Mammary epithelial cell (primary cell): ENCODE data around the gene DPM1.

ENCODE experiments used
- CTCF ChIP-seq, 2 donors: IDR thresholded peaks in 1 of 2; conservative IDR thresholded peaks in 1 of 2; 2 replicates each; pipeline ENCODE4 v1.5.1; 2011 to 2012; ENCODE audit warnings: inconsistent platforms in 2 of 2, low read length in 2 of 2, mild to moderate bottlenecking in 2 of 2, control low read depth in 1 of 2, low read depth in 1 of 2; ENCODE audit not compliant: insufficient read depth in 1 of 2; ENCODE audit errors: extremely low read depth in 1 of 2
- EZH2 ChIP-seq: IDR thresholded peaks from 2 replicates; pipeline ENCODE4 v1.6.1; 2012; ENCODE audit warnings: low read length, inconsistent platforms, borderline replicate concordance

DNA sequence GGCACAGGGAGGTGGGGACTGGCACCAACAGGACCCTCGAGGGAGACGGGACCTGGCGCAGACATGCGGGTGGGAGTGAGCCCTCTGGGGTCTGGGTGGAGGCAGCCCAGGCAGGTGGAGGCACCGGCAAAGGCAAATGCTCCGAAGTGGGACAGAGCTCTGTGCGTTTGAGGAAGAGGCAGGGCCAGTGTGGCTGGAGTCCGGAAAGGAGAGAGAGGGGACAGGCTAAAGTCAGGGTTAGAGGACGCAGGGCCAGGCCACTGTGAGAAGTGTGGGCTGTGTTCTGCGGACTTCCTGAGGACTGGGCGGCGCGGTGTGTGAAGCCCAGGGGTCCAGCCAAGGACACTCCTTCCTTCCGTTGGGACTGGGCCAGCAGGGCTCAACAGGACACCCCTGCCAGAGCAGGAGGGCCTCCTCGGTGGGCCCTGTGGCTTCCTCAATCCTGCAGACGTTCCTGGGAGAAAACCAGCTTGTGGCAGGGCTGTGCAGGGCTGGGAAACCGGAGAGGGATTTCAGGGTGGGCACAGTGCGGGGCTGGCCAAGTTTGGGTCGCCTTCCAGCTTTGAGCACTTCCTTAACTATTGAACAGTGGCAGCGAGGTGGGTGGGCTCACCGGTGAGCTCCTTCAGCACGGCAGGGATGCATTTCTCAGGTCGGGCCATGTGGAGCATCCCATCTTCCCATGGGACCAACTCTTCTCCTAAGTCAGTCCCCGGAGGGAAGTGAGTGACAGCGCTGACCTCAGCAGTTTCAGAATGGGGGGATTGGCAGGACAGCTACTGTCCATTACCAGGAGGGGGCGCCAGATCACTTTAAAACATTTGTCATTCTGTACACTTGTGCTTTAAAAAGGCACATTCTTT lies 22.8 kb upstream of the DPM1 start:
- peak; percentile 70 to 91 for TF ChIP-seq CTCF (conservative IDR thresholded peaks at IDR 0.05 in 1 of 2, IDR thresholded peaks at IDR 0.05 in 1 of 2; ENCODE audit: extremely low read depth in 1 of 2, insufficient read depth in 1 of 2, low read depth in 1 of 2, low read length in 2 of 2)
- TF ChIP-seq EZH2, result no peak
